PFSK-1 (cell line): ENCODE measurements around the gene NACAD.

Source experiments
- SIN3A ChIP-seq: IDR thresholded peaks from 2 replicates; pipeline ENCODE4 v1.6.1; 2012; ENCODE audit warnings: mild to moderate bottlenecking, low read length, moderate library complexity, borderline replicate concordance; ENCODE audit not compliant: insufficient read depth
- TF ChIP-seq, protein P1 (sequence below), 2 experiments: IDR thresholded peaks; 2 replicates each; pipeline versions ENCODE4 v1.6.1 to v1.8.0; 2011 to 2012; ENCODE audit warnings: low read depth in 2 of 2, low read length in 2 of 2, control low read depth in 1 of 2, inconsistent platforms in 1 of 2, mild to moderate bottlenecking in 1 of 2, moderate library complexity in 1 of 2; ENCODE audit not compliant: insufficient read depth in 1 of 2

DNA sequence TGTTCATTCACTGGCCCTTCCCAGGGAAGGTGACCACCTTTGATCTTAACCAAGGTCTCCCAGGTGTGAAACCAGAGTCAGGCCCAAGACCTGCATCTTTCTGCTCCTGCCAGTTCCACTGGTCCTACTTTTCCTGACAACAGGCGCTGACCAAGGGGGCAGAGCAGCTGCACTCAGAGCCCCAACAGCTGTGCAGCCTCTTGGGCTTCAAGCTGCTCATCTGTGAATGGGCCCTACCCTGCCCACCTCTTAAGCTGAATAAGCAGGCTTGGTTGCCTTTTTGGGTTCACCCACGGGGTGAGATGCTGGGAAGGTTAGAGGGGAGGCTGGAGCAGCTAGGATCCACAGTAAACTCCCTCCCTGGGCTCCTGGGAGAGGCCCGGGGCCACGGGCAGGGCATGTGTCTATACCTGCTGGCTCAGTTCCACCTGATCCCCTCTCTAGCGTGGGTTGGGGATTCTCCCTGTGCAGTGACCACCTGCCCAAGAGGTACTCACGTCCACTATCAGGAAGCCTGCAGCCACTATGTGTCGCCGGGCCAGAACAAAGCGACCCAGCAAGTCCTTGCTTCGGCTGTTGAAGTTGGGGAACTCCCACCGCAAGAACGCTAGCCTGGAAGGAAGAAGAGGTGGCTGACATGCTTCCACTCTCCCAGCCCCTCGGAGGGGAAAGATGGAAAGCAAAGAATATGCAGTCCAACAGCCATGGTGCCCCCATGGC is 12.2 kb upstream of the NACAD start:
- no peak for TF ChIP-seq SIN3A
- TF ChIP-seq, protein P1, sequence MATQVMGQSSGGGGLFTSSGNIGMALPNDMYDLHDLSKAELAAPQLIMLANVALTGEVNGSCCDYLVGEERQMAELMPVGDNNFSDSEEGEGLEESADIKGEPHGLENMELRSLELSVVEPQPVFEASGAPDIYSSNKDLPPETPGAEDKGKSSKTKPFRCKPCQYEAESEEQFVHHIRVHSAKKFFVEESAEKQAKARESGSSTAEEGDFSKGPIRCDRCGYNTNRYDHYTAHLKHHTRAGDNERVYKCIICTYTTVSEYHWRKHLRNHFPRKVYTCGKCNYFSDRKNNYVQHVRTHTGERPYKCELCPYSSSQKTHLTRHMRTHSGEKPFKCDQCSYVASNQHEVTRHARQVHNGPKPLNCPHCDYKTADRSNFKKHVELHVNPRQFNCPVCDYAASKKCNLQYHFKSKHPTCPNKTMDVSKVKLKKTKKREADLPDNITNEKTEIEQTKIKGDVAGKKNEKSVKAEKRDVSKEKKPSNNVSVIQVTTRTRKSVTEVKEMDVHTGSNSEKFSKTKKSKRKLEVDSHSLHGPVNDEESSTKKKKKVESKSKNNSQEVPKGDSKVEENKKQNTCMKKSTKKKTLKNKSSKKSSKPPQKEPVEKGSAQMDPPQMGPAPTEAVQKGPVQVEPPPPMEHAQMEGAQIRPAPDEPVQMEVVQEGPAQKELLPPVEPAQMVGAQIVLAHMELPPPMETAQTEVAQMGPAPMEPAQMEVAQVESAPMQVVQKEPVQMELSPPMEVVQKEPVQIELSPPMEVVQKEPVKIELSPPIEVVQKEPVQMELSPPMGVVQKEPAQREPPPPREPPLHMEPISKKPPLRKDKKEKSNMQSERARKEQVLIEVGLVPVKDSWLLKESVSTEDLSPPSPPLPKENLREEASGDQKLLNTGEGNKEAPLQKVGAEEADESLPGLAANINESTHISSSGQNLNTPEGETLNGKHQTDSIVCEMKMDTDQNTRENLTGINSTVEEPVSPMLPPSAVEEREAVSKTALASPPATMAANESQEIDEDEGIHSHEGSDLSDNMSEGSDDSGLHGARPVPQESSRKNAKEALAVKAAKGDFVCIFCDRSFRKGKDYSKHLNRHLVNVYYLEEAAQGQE (IDR thresholded peaks at IDR 0.05; ENCODE audit: insufficient read depth in 1 of 2, low read depth in 2 of 2, low read length in 2 of 2) = no peak
